ENCODE results near the gene XPO6.

The XPO6 gene

GRCh38 chr16:28217326-28217725, 5.6 kb upstream of the XPO6 start:
- H2BK15ac ChIP-seq (replicated peaks; ENCODE audit: low read depth), result no peak overlapping the region
- no peaks in the 10 kb centered on the region for H3K4me1 ChIP-seq (ENCODE audit: control insufficient read depth, low read depth, low read length)
- H3K4ac ChIP-seq (ENCODE audit: low read depth, low read length), result no peak overlapping the region
- no peak overlapping the region for H3K9ac ChIP-seq (ENCODE audit: low read length)
- DNase-seq, result no peak
- no peak overlapping the region for H2BK120ac ChIP-seq (ENCODE audit: low read depth, low read length)
- WGBS (ENCODE audit: extremely low coverage, insufficient coverage, low lambda C conversion rate), result no CpG with 5 or more reads among the region's 4 CpGs
- H3K27me3 ChIP-seq (ENCODE audit: insufficient read depth, low read length, poor library complexity), result no peaks in the 10 kb centered on the region
- H3K23ac ChIP-seq (ENCODE audit: low read length), result no peak overlapping the region
- no peak overlapping the region for H3K18ac ChIP-seq (ENCODE audit: low read length)
- no peak overlapping the region for H4K8ac ChIP-seq (ENCODE audit: low read depth, low read length)
- H2AK5ac ChIP-seq (ENCODE audit: low read length), result no peak overlapping the region
- H3K79me2 ChIP-seq (ENCODE audit: control insufficient read depth, insufficient read depth, low read length), result no peaks in the 10 kb centered on the region
- no peak overlapping the region for H3K27ac ChIP-seq (ENCODE audit: low read depth, low read length)
- no peak overlapping the region for H2BK5ac ChIP-seq (ENCODE audit: low read length)
- no peak overlapping the region for H3K4me3 ChIP-seq (ENCODE audit: low read length)
- no peak overlapping the region for H3K56ac ChIP-seq (ENCODE audit: low read length)
- no peak overlapping the region for H3K4me2 ChIP-seq (ENCODE audit: low read length)
- no peaks in the 10 kb centered on the region for H3K36me3 ChIP-seq (ENCODE audit: control insufficient read depth, insufficient read depth, low read length)
- no peak overlapping the region for H4K5ac ChIP-seq (ENCODE audit: low read length)
- H3K79me1 ChIP-seq (ENCODE audit: low read length), result no peaks in the 10 kb centered on the region

GRCh38 chr16:28213396-28213795, 1.6 kb upstream of the XPO6 start:
- H3K36me3 ChIP-seq (ENCODE audit: control insufficient read depth, insufficient read depth, low read length), result peaks cover 3% of the 10 kb centered on the region
- H3K23ac ChIP-seq (ENCODE audit: low read length), result no peak overlapping the region
- no peak overlapping the region for H3K56ac ChIP-seq (ENCODE audit: low read length)
- peak overlapping the region; percentile 28 for H4K8ac ChIP-seq (ENCODE audit: low read depth, low read length)
- H3K27ac ChIP-seq (ENCODE audit: low read depth, low read length), result no peak overlapping the region
- H4K5ac ChIP-seq (ENCODE audit: low read length), result no peak overlapping the region
- WGBS (ENCODE audit: extremely low coverage, insufficient coverage, low lambda C conversion rate), result no CpG with 5 or more reads among the region's 3 CpGs
- H2BK120ac ChIP-seq (ENCODE audit: low read depth, low read length), result no peak overlapping the region
- H2BK5ac ChIP-seq (ENCODE audit: low read length), result no peak overlapping the region
- DNase-seq, result no peak
- H3K27me3 ChIP-seq (ENCODE audit: insufficient read depth, low read length, poor library complexity), result no peaks in the 10 kb centered on the region
- H3K18ac ChIP-seq (ENCODE audit: low read length), result no peak overlapping the region
- no peak overlapping the region for H2AK5ac ChIP-seq (ENCODE audit: low read length)
- H3K79me1 ChIP-seq (ENCODE audit: low read length), result peaks cover 11% of the 10 kb centered on the region
- no peaks in the 10 kb centered on the region for H3K4me1 ChIP-seq (ENCODE audit: control insufficient read depth, low read depth, low read length)
- no peak overlapping the region for H3K9ac ChIP-seq (ENCODE audit: low read length)
- peaks cover 25% of the 10 kb centered on the region for H3K79me2 ChIP-seq (ENCODE audit: control insufficient read depth, insufficient read depth, low read length)
- no peak overlapping the region for H3K4ac ChIP-seq (ENCODE audit: low read depth, low read length)
- H2BK15ac ChIP-seq (replicated peaks; ENCODE audit: low read depth), result no peak overlapping the region
- H3K4me2 ChIP-seq (ENCODE audit: low read length), result no peak overlapping the region
- H3K4me3 ChIP-seq (ENCODE audit: low read length), result no peak overlapping the region

- H3K56ac ChIP-seq (ENCODE audit: low read length), result peak overlapping the region; percentile 81
- no CpG with 5 or more reads among the region's 4 CpGs for WGBS (ENCODE audit: extremely low coverage, insufficient coverage, low lambda C conversion rate)
- H3K9ac ChIP-seq (ENCODE audit: low read length), result peak overlapping the region; percentile 50
- DNase-seq, result peak; percentile 72
- H4K5ac ChIP-seq (ENCODE audit: low read length), result peak overlapping the region; percentile 76
- peak overlapping the region; percentile 3 for H4K8ac ChIP-seq (ENCODE audit: low read depth, low read length)
- H3K4me3 ChIP-seq (ENCODE audit: low read length), result no peak overlapping the region
- H3K79me2 ChIP-seq (ENCODE audit: control insufficient read depth, insufficient read depth, low read length), result peaks cover 29% of the 10 kb centered on the region
- no peaks in the 10 kb centered on the region for H3K4me1 ChIP-seq (ENCODE audit: control insufficient read depth, low read depth, low read length)
- H3K27ac ChIP-seq (ENCODE audit: low read depth, low read length), result peak overlapping the region; percentile 3
- no peak overlapping the region for H2BK120ac ChIP-seq (ENCODE audit: low read depth, low read length)
- peak overlapping the region; percentile 41 for H3K4ac ChIP-seq (ENCODE audit: low read depth, low read length)
- H3K36me3 ChIP-seq (ENCODE audit: control insufficient read depth, insufficient read depth, low read length), result peaks cover 4% of the 10 kb centered on the region
- no peaks in the 10 kb centered on the region for H3K27me3 ChIP-seq (ENCODE audit: insufficient read depth, low read length, poor library complexity)
- H2AK5ac ChIP-seq (ENCODE audit: low read length), result no peak overlapping the region
- peak overlapping the region; percentile 20 for H3K4me2 ChIP-seq (ENCODE audit: low read length)
- H3K18ac ChIP-seq (ENCODE audit: low read length), result peak overlapping the region; percentile 25
- H3K79me1 ChIP-seq (ENCODE audit: low read length), result peaks cover 16% of the 10 kb centered on the region
- no peak overlapping the region for H3K23ac ChIP-seq (ENCODE audit: low read length)
- no peak overlapping the region for H2BK15ac ChIP-seq (replicated peaks; ENCODE audit: low read depth)
- no peak overlapping the region for H2BK5ac ChIP-seq (ENCODE audit: low read length)
Measured at GRCh38 chr16:28212532-28212873, 738 bp upstream of the XPO6 start.

- no peak overlapping the region for H2BK120ac ChIP-seq (ENCODE audit: low read depth, low read length)
- H2BK5ac ChIP-seq (ENCODE audit: low read length), result no peak overlapping the region
- peaks cover 34% of the 10 kb centered on the region for H3K79me2 ChIP-seq (ENCODE audit: control insufficient read depth, insufficient read depth, low read length)
- H4K8ac ChIP-seq (ENCODE audit: low read depth, low read length), result no peak overlapping the region
- H3K56ac ChIP-seq (ENCODE audit: low read length), result peak overlapping the region; percentile 90
- H3K79me1 ChIP-seq (ENCODE audit: low read length), result peaks cover 19% of the 10 kb centered on the region
- no peak overlapping the region for H3K27ac ChIP-seq (ENCODE audit: low read depth, low read length)
- peak overlapping the region; percentile 89 for H3K9ac ChIP-seq (ENCODE audit: low read length)
- no CpG with 5 or more reads among the region's 33 CpGs for WGBS (ENCODE audit: extremely low coverage, insufficient coverage, low lambda C conversion rate)
- H2BK15ac ChIP-seq (replicated peaks; ENCODE audit: low read depth), result no peak overlapping the region
- H3K36me3 ChIP-seq (ENCODE audit: control insufficient read depth, insufficient read depth, low read length), result peaks cover 6% of the 10 kb centered on the region
- H3K23ac ChIP-seq (ENCODE audit: low read length), result no peak overlapping the region
- H3K4ac ChIP-seq (ENCODE audit: low read depth, low read length), result peak overlapping the region; percentile 22
- H3K4me1 ChIP-seq (ENCODE audit: control insufficient read depth, low read depth, low read length), result no peaks in the 10 kb centered on the region
- no peak overlapping the region for H2AK5ac ChIP-seq (ENCODE audit: low read length)
- DNase-seq, result peak; percentile 59
- peak overlapping the region; percentile 85 for H3K4me2 ChIP-seq (ENCODE audit: low read length)
- peak overlapping the region; percentile 81 for H3K4me3 ChIP-seq (ENCODE audit: low read length)
- peak overlapping the region; percentile 91 for H3K18ac ChIP-seq (ENCODE audit: low read length)
- H4K5ac ChIP-seq (ENCODE audit: low read length), result no peak overlapping the region
- H3K27me3 ChIP-seq (ENCODE audit: insufficient read depth, low read length, poor library complexity), result no peaks in the 10 kb centered on the region
Measured at GRCh38 chr16:28210979-28211588, 681 bp downstream of the XPO6 start.

GRCh38 chr16:28210264-28210663, 1.5 kb downstream of the XPO6 start:
- peak overlapping the region; percentile 85 for H3K4me2 ChIP-seq (ENCODE audit: low read length)
- H2BK5ac ChIP-seq (ENCODE audit: low read length), result no peak overlapping the region
- no peak overlapping the region for H3K18ac ChIP-seq (ENCODE audit: low read length)
- peaks cover 6% of the 10 kb centered on the region for H3K36me3 ChIP-seq (ENCODE audit: control insufficient read depth, insufficient read depth, low read length)
- H3K4me1 ChIP-seq (ENCODE audit: control insufficient read depth, low read depth, low read length), result no peaks in the 10 kb centered on the region
- H3K23ac ChIP-seq (ENCODE audit: low read length), result no peak overlapping the region
- no peak overlapping the region for H3K27ac ChIP-seq (ENCODE audit: low read depth, low read length)
- H2AK5ac ChIP-seq (ENCODE audit: low read length), result no peak overlapping the region
- H2BK15ac ChIP-seq (replicated peaks; ENCODE audit: low read depth), result no peak overlapping the region
- no peak overlapping the region for H2BK120ac ChIP-seq (ENCODE audit: low read depth, low read length)
- H4K5ac ChIP-seq (ENCODE audit: low read length), result no peak overlapping the region
- no peaks in the 10 kb centered on the region for H3K27me3 ChIP-seq (ENCODE audit: insufficient read depth, low read length, poor library complexity)
- no peak for DNase-seq
- H3K4me3 ChIP-seq (ENCODE audit: low read length), result no peak overlapping the region
- H3K79me1 ChIP-seq (ENCODE audit: low read length), result peaks cover 21% of the 10 kb centered on the region
- H3K79me2 ChIP-seq (ENCODE audit: control insufficient read depth, insufficient read depth, low read length), result peaks cover 38% of the 10 kb centered on the region
- no CpG with 5 or more reads among the region's 5 CpGs for WGBS (ENCODE audit: extremely low coverage, insufficient coverage, low lambda C conversion rate)
- peak overlapping the region; percentile 89 for H3K9ac ChIP-seq (ENCODE audit: low read length)
- H3K4ac ChIP-seq (ENCODE audit: low read depth, low read length), result no peak overlapping the region
- no peak overlapping the region for H4K8ac ChIP-seq (ENCODE audit: low read depth, low read length)
- H3K56ac ChIP-seq (ENCODE audit: low read length), result peak overlapping the region; percentile 8

- peaks cover 11% of the 10 kb centered on the region for H3K36me3 ChIP-seq (ENCODE audit: control insufficient read depth, insufficient read depth, low read length)
- peaks cover 49% of the 10 kb centered on the region for H3K79me2 ChIP-seq (ENCODE audit: control insufficient read depth, insufficient read depth, low read length)
- H3K4me1 ChIP-seq (ENCODE audit: control insufficient read depth, low read depth, low read length), result peaks cover 4% of the 10 kb centered on the region
- no CpG with 5 or more reads among the region's 4 CpGs for WGBS (ENCODE audit: extremely low coverage, insufficient coverage, low lambda C conversion rate)
- no peak overlapping the region for H2BK5ac ChIP-seq (ENCODE audit: low read length)
- H3K18ac ChIP-seq (ENCODE audit: low read length), result no peak overlapping the region
- no peak overlapping the region for H3K4me3 ChIP-seq (ENCODE audit: low read length)
- no peak overlapping the region for H3K27ac ChIP-seq (ENCODE audit: low read depth, low read length)
- H4K8ac ChIP-seq (ENCODE audit: low read depth, low read length), result no peak overlapping the region
- no peak overlapping the region for H2BK15ac ChIP-seq (replicated peaks; ENCODE audit: low read depth)
- no peak overlapping the region for H3K4ac ChIP-seq (ENCODE audit: low read depth, low read length)
- no peak overlapping the region for H2BK120ac ChIP-seq (ENCODE audit: low read depth, low read length)
- no peaks in the 10 kb centered on the region for H3K27me3 ChIP-seq (ENCODE audit: insufficient read depth, low read length, poor library complexity)
- H3K79me1 ChIP-seq (ENCODE audit: low read length), result peaks cover 28% of the 10 kb centered on the region
- no peak overlapping the region for H3K23ac ChIP-seq (ENCODE audit: low read length)
- no peak overlapping the region for H4K5ac ChIP-seq (ENCODE audit: low read length)
- no peak overlapping the region for H3K9ac ChIP-seq (ENCODE audit: low read length)
- H2AK5ac ChIP-seq (ENCODE audit: low read length), result no peak overlapping the region
- DNase-seq, result no peak
- H3K56ac ChIP-seq (ENCODE audit: low read length), result no peak overlapping the region
- H3K4me2 ChIP-seq (ENCODE audit: low read length), result no peak overlapping the region
Measured at GRCh38 chr16:28208824-28209223, 2.9 kb downstream of the XPO6 start.
